Measurements from ENCODE around the gene MRPS6. TPM values are rescaled to one million over a fixed set of nuclear protein-coding genes. Genes with fewer than 3 reads are reported as not detected.

The MRPS6 gene
- total and polyA plus RNA-seq, 2 of the 4 experiments (the other 2 are of a cell fraction) = 7.5 to 35.1 TPM

DNA sequence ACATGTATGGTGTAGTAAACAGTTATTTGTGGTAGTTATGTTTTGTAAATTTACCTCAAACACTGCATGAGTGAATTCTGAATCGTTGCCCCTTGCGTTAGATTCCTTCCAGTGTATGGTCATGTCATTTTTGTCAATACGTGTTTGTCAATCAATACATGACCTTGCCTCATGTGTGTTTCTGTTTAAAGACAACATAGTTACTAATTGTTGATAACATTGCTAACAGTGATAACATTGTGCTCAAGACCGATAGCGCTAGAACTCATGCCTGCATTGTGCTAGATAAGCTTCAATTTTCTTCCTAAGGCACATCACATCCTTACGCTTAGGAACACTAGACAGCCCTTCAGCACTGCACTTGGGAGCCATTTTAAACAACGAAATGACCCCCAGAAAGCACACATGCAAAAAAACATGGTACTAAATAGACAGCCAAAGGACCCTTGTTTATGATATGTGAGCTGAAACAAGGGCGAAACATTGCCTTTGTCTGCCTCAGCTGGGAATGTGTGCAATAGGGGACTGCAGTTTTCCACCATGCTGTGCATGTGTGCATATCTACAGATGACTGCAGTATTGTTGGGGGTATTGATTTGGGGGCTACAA, 37.3 kb downstream of the MRPS6 start:
- in situ Hi-C loops (cut with MboI; ENCODE audit: low sequenced_read_pairs) (no loop called here), intact Hi-C loops (cut with micrococcal nuclease) (no loop called here), dilution Hi-C loops (cut with HindIII; ENCODE audit: low sequenced_read_pairs, unreplicated experiment) (no loop called here)
- Histone ChIP-seq H2BK5ac (ENCODE audit: low read depth, low read length, poor library complexity, severe bottlenecking) (no peak overlapping the region), H3K9me3 (ENCODE audit: control insufficient read depth, insufficient read depth, low read length) (no peaks in the 10 kb centered on the region), H3K27me3 (ENCODE audit: control insufficient read depth, insufficient read depth, low read length) (no peaks in the 10 kb centered on the region), H3K9me1 (ENCODE audit: insufficient read depth, low read length) (no peaks in the 10 kb centered on the region), H3K36me3 (ENCODE audit: control insufficient read depth, insufficient read depth, low read length) (no peaks in the 10 kb centered on the region; the same call in 1 of the 2 replicates), H3K4me1 (ENCODE audit: control insufficient read depth, insufficient read depth, low read length) (no peaks in the 10 kb centered on the region), H2BK15ac (ENCODE audit: low read depth, low read length) (no peak overlapping the region), H2BK20ac (ENCODE audit: low read depth, low read length) (no peak overlapping the region), H2BK120ac (ENCODE audit: low read depth, low read length) (no peak overlapping the region), H4K20me1 (ENCODE audit: insufficient read depth, low read length) (peaks cover 6% of the 10 kb centered on the region; the same call in 1 of the 2 replicates), H3K56ac (ENCODE audit: extremely low read depth, insufficient read depth, low read length) (no peak overlapping the region), H3K9ac (ENCODE audit: low read depth, low read length) (no peak overlapping the region), H4K8ac (ENCODE audit: low read depth in 2 of 2, low read length in 2 of 2) (no peak overlapping the region), H3K4me2 (ENCODE audit: low read depth, low read length) (no peak overlapping the region), H3K27ac (ENCODE audit: insufficient read depth, low read length) (no peak overlapping the region), H2AK5ac (ENCODE audit: low read depth, low read length) (no peak overlapping the region), H2AK9ac (replicated peaks; ENCODE audit: low read depth, low read length, poor library complexity) (no peak overlapping the region), H3K4ac (ENCODE audit: low read depth, low read length) (no peak overlapping the region), H3K79me1 (ENCODE audit: low read depth in 1 of 2, low read length in 2 of 2) (peaks cover 25 to 53% of the 10 kb centered on the region in 2 experiments), H3K4me3 (ENCODE audit: insufficient read depth, low read depth, low read length) (no peak overlapping the region), H2AFZ (replicated peaks; ENCODE audit: low read length, poor library complexity) (no peak overlapping the region), H3K23ac (ENCODE audit: low read depth, low read length) (no peak overlapping the region), H4K91ac (ENCODE audit: insufficient read depth, low read depth, low read length) (no peak overlapping the region), H3K18ac (ENCODE audit: low read depth, low read length) (no peak overlapping the region), H3K14ac (replicated peaks; ENCODE audit: low read depth, low read length) (no peak overlapping the region), H4K5ac (ENCODE audit: low read depth, low read length) (no peak overlapping the region)
- DNase-seq (no peak), ATAC-seq (ENCODE audit: low read depth) (no peak)
- no TSS peak for BruUV-seq (replicated peaks)
- TF ChIP-seq CTCF (conservative IDR thresholded peaks at IDR 0.05; ENCODE audit: low read depth, low read length) (no peak), BHLHE40 (IDR thresholded peaks at IDR 0.05; ENCODE audit: low read depth, low read length) (no peak), RFX5 (IDR thresholded peaks at IDR 0.05; ENCODE audit: low read depth, low read length) (no peak), MXI1 (IDR thresholded peaks at IDR 0.05; ENCODE audit: borderline replicate concordance, low read depth, low read length) (no peak), ELK1 (IDR thresholded peaks at IDR 0.05; ENCODE audit: borderline replicate concordance, low read depth, low read length) (no peak), RAD21 (IDR thresholded peaks at IDR 0.05; ENCODE audit: low read length) (no peak), MAFK (IDR thresholded peaks at IDR 0.05; ENCODE audit: low read depth, low read length) (no peak), CHD1 (IDR thresholded peaks at IDR 0.05; ENCODE audit: low read depth, low read length) (no peak), NFE2L2 (IDR thresholded peaks at IDR 0.05; ENCODE audit: low read depth, low read length) (no peak), SMC3 (IDR thresholded peaks at IDR 0.05; ENCODE audit: low read depth, low read length) (no peak), FOS (IDR thresholded peaks at IDR 0.05; ENCODE audit: low read depth, low read length) (no peak), POLR2A (IDR thresholded peaks at IDR 0.05; ENCODE audit: low read depth, low read length) (no peak), MAZ (IDR thresholded peaks at IDR 0.05; ENCODE audit: borderline replicate concordance, low read depth, low read length) (no peak), CEBPB (IDR thresholded peaks at IDR 0.05; ENCODE audit: low read depth, low read length) (no peak), RCOR1 (IDR thresholded peaks at IDR 0.05; ENCODE audit: insufficient replicate concordance, low read length) (no peak)
- TF ChIP-seq, protein P1, sequence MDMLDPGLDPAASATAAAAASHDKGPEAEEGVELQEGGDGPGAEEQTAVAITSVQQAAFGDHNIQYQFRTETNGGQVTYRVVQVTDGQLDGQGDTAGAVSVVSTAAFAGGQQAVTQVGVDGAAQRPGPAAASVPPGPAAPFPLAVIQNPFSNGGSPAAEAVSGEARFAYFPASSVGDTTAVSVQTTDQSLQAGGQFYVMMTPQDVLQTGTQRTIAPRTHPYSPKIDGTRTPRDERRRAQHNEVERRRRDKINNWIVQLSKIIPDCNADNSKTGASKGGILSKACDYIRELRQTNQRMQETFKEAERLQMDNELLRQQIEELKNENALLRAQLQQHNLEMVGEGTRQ (IDR thresholded peaks at IDR 0.05; ENCODE audit: low read depth, low read length) = no peak
- POLR2A ChIA-PET (ENCODE audit: unreplicated experiment) = no interaction called here
- WGBS, 2 experiments (ENCODE audit: extremely low coverage in 2 of 2, insufficient read length in 1 of 2) = no CpG with 5 or more reads among the region's 8 CpGs
- CTCF ChIA-PET = interaction anchor here (1.4 kb wide), 1 partner anchor 10 kb away, joined by 5 read pairs; no protein-coding TSS in a partner anchor
